Effector memory CD8-positive, alpha-beta T cell (primary cell): ENCODE results near the gene SHROOM3.

Source experiments
- ATAC-seq: fragments of 150-1000 bp; cut with Tn5 transposase; replicated peaks from 2 replicates; pipeline ENCODE4 v1.10.0; 2021; ENCODE audit warnings: mild to moderate bottlenecking, moderate library complexity
- DNase-seq, 3 experiments: peaks; one replicate each; pipeline ENCODE4 v3.0.0; 2021
- H3K27ac Mint-ChIP-seq, 2 donors: one replicate each; pipeline ENCODE4 v1.8.0; 2022; ENCODE audit warnings: mild to moderate bottlenecking in 2 of 2, mixed read lengths in 2 of 2, moderate library complexity in 2 of 2
- H3K27me3 Mint-ChIP-seq, 2 donors: one replicate each; pipeline ENCODE4 v1.8.0; 2022; ENCODE audit warnings: mixed read lengths in 2 of 2
- H3K36me3 Mint-ChIP-seq: one replicate; pipeline ENCODE4 v1.8.0; 2022; ENCODE audit warnings: mild to moderate bottlenecking, moderate library complexity, mixed read lengths; ENCODE audit not compliant: insufficient read depth
- H3K4me1 Mint-ChIP-seq, 2 donors: one replicate each; pipeline ENCODE4 v1.8.0; 2022; ENCODE audit warnings: low read depth in 2 of 2, mixed read lengths in 2 of 2
- H3K4me3 Mint-ChIP-seq, 2 donors: one replicate each; pipeline ENCODE4 v1.8.0; 2022; ENCODE audit warnings: mild to moderate bottlenecking in 2 of 2, mixed read lengths in 2 of 2, moderate library complexity in 2 of 2
- H3K9me3 Mint-ChIP-seq, 2 donors: one replicate each; pipeline ENCODE4 v1.8.0; 2022; ENCODE audit warnings: mixed read lengths in 2 of 2

SHROOM3 gene

GRCh38 chr4:76784237-76784636 lies 349.2 kb downstream of the SHROOM3 start:
- no peak overlapping the region for H3K27ac Mint-ChIP-seq
- ATAC-seq (no peak), DNase-seq (no peak)
- no peaks in the 10 kb centered on the region for H3K4me1 Mint-ChIP-seq
- H3K27me3 Mint-ChIP-seq = peaks cover 27 to 53% of the 10 kb centered on the region in 2 donors
- H3K4me3 Mint-ChIP-seq = no peak overlapping the region
- no peaks in the 10 kb centered on the region for H3K36me3 Mint-ChIP-seq
- H3K9me3 Mint-ChIP-seq = no peaks in the 10 kb centered on the region

GRCh38 chr4:76787898-76788297 lies 352.9 kb downstream of the SHROOM3 start:
- Mint-ChIP-seq H3K36me3 (no peaks in the 10 kb centered on the region), H3K4me1 (no peaks in the 10 kb centered on the region), H3K27me3 (peaks cover 35 to 39% of the 10 kb centered on the region in 2 donors), H3K4me3 (no peak overlapping the region), H3K9me3 (no peaks in the 10 kb centered on the region), H3K27ac (no peak overlapping the region)
- DNase-seq = no peak
- no peak for ATAC-seq

- Mint-ChIP-seq H3K36me3 (no peaks in the 10 kb centered on the region), H3K4me1 (no peaks in the 10 kb centered on the region), H3K27ac (no peak overlapping the region), H3K4me3 (no peak overlapping the region), H3K9me3 (no peaks in the 10 kb centered on the region), H3K27me3 (peaks cover 24 to 28% of the 10 kb centered on the region in 2 donors)
- no peak for ATAC-seq
- DNase-seq = no peak
Observed at GRCh38 chr4:76790377-76790776, 355.3 kb downstream of the SHROOM3 start.

- ATAC-seq = no peak
- H3K4me3 Mint-ChIP-seq = no peak overlapping the region
- peaks cover 14 to 21% of the 10 kb centered on the region in 2 donors for H3K27me3 Mint-ChIP-seq
Observed at GRCh38 chr4:76791479-76791878, 356.4 kb downstream of the SHROOM3 start.

GRCh38 chr4:76792418-76792817 lies 357.4 kb downstream of the SHROOM3 start:
- Mint-ChIP-seq H3K36me3 (no peaks in the 10 kb centered on the region), H3K4me3 (no peak overlapping the region), H3K4me1 (no peaks in the 10 kb centered on the region), H3K27ac (no peak overlapping the region), H3K9me3 (no peaks in the 10 kb centered on the region), H3K27me3 (peaks cover 10 to 19% of the 10 kb centered on the region in 2 donors)
- DNase-seq (no peak), ATAC-seq (no peak)

More at GRCh38 chr4:76791479-76791878, 356.4 kb downstream of the SHROOM3 start:
- DNase-seq = no peak
- Mint-ChIP-seq H3K36me3 (no peaks in the 10 kb centered on the region), H3K9me3 (no peaks in the 10 kb centered on the region), H3K4me1 (no peaks in the 10 kb centered on the region), H3K27ac (no peak overlapping the region)

GRCh38 chr4:76795243-76795642 lies 360.2 kb downstream of the SHROOM3 start:
- Mint-ChIP-seq H3K4me1 (no peaks in the 10 kb centered on the region), H3K4me3 (no peak overlapping the region), H3K9me3 (no peaks in the 10 kb centered on the region), H3K36me3 (no peaks in the 10 kb centered on the region), H3K27ac (no peak overlapping the region), H3K27me3 (peaks cover 15 to 31% of the 10 kb centered on the region in 2 donors)
- no peak for ATAC-seq
- no peak for DNase-seq

GRCh38 chr4:76799140-76799539 lies 364.1 kb downstream of the SHROOM3 start:
- H3K4me3 Mint-ChIP-seq = no peak overlapping the region
- DNase-seq (no peak), ATAC-seq (no peak)
- H3K4me1 Mint-ChIP-seq = no peaks in the 10 kb centered on the region
- no peak overlapping the region for H3K27ac Mint-ChIP-seq
- no peaks in the 10 kb centered on the region for H3K36me3 Mint-ChIP-seq
- peaks cover 26 to 70% of the 10 kb centered on the region in 2 donors for H3K27me3 Mint-ChIP-seq
- H3K9me3 Mint-ChIP-seq = no peaks in the 10 kb centered on the region

GRCh38 chr4:76799718-76800117 lies 364.7 kb downstream of the SHROOM3 start:
- no peaks in the 10 kb centered on the region for H3K36me3 Mint-ChIP-seq
- DNase-seq (no peak), ATAC-seq (no peak)
- H3K4me1 Mint-ChIP-seq = no peaks in the 10 kb centered on the region
- no peak overlapping the region for H3K27ac Mint-ChIP-seq
- no peaks in the 10 kb centered on the region for H3K9me3 Mint-ChIP-seq
- H3K4me3 Mint-ChIP-seq = no peak overlapping the region
- peaks cover 32 to 76% of the 10 kb centered on the region in 2 donors for H3K27me3 Mint-ChIP-seq

- H3K9me3 Mint-ChIP-seq = no peaks in the 10 kb centered on the region
- no peaks in the 10 kb centered on the region for H3K36me3 Mint-ChIP-seq
- H3K27ac Mint-ChIP-seq = no peak overlapping the region
- ATAC-seq = no peak
- no peaks in the 10 kb centered on the region for H3K4me1 Mint-ChIP-seq
- no peak overlapping the region for H3K4me3 Mint-ChIP-seq
- no peak for DNase-seq
- peaks cover 33 to 81% of the 10 kb centered on the region in 2 donors for H3K27me3 Mint-ChIP-seq
Observed at GRCh38 chr4:76800902-76801301, 365.9 kb downstream of the SHROOM3 start.

- no peak overlapping the region for H3K27ac Mint-ChIP-seq
- DNase-seq (no peak), ATAC-seq (no peak)
- H3K4me3 Mint-ChIP-seq = no peak overlapping the region
- no peaks in the 10 kb centered on the region for H3K36me3 Mint-ChIP-seq
- peaks cover 2 to 3% of the 10 kb centered on the region in 2 donors for H3K9me3 Mint-ChIP-seq
- H3K27me3 Mint-ChIP-seq = peaks cover 29 to 81% of the 10 kb centered on the region in 2 donors
- no peaks in the 10 kb centered on the region for H3K4me1 Mint-ChIP-seq
Observed at GRCh38 chr4:76801621-76802235, 366.7 kb downstream of the SHROOM3 start.

- H3K27ac Mint-ChIP-seq = no peak overlapping the region
- H3K27me3 Mint-ChIP-seq = peaks cover 29 to 78% of the 10 kb centered on the region in 2 donors
- H3K9me3 Mint-ChIP-seq = peaks cover 3 to 8% of the 10 kb centered on the region in 2 donors
- H3K36me3 Mint-ChIP-seq = no peaks in the 10 kb centered on the region
- ATAC-seq = no peak
- DNase-seq = no peak
- no peaks in the 10 kb centered on the region for H3K4me1 Mint-ChIP-seq
- no peak overlapping the region for H3K4me3 Mint-ChIP-seq
Observed at GRCh38 chr4:76802236-76803021, 367.4 kb downstream of the SHROOM3 start.

GRCh38 chr4:76803522-76803921 lies 368.5 kb downstream of the SHROOM3 start:
- H3K4me1 Mint-ChIP-seq = no peaks in the 10 kb centered on the region
- no peak overlapping the region for H3K27ac Mint-ChIP-seq
- ATAC-seq = no peak
- H3K9me3 Mint-ChIP-seq = peaks cover 8% of the 10 kb centered on the region in 2 donors
- peaks cover 29 to 76% of the 10 kb centered on the region in 2 donors for H3K27me3 Mint-ChIP-seq
- no peak for DNase-seq
- H3K4me3 Mint-ChIP-seq = no peak overlapping the region
- no peaks in the 10 kb centered on the region for H3K36me3 Mint-ChIP-seq

GRCh38 chr4:76804096-76804495 lies 369.1 kb downstream of the SHROOM3 start:
- DNase-seq (no peak), ATAC-seq (no peak)
- no peak overlapping the region for H3K27ac Mint-ChIP-seq
- no peaks in the 10 kb centered on the region for H3K4me1 Mint-ChIP-seq
- no peak overlapping the region for H3K4me3 Mint-ChIP-seq
- no peaks in the 10 kb centered on the region for H3K36me3 Mint-ChIP-seq
- peaks cover 8 to 12% of the 10 kb centered on the region in 2 donors for H3K9me3 Mint-ChIP-seq
- peaks cover 24 to 75% of the 10 kb centered on the region in 2 donors for H3K27me3 Mint-ChIP-seq

GRCh38 chr4:76806346-76806745 lies 371.3 kb downstream of the SHROOM3 start:
- no peaks in the 10 kb centered on the region for H3K36me3 Mint-ChIP-seq
- no peaks in the 10 kb centered on the region for H3K4me1 Mint-ChIP-seq
- no peak for ATAC-seq
- no peak overlapping the region for H3K4me3 Mint-ChIP-seq
- H3K27me3 Mint-ChIP-seq = peaks cover 26 to 60% of the 10 kb centered on the region in 2 donors
- H3K9me3 Mint-ChIP-seq = peaks cover 8 to 12% of the 10 kb centered on the region in 2 donors
- no peak for DNase-seq
- H3K27ac Mint-ChIP-seq = no peak overlapping the region
